ENCODE measurements around the gene WDHD1.
"Not testable (repeated sequence)": the region's sequence is repeated elsewhere in the genome, so short reads cannot be mapped to it uniquely, and the experiment has no call there.

WDHD1 gene, protein sequence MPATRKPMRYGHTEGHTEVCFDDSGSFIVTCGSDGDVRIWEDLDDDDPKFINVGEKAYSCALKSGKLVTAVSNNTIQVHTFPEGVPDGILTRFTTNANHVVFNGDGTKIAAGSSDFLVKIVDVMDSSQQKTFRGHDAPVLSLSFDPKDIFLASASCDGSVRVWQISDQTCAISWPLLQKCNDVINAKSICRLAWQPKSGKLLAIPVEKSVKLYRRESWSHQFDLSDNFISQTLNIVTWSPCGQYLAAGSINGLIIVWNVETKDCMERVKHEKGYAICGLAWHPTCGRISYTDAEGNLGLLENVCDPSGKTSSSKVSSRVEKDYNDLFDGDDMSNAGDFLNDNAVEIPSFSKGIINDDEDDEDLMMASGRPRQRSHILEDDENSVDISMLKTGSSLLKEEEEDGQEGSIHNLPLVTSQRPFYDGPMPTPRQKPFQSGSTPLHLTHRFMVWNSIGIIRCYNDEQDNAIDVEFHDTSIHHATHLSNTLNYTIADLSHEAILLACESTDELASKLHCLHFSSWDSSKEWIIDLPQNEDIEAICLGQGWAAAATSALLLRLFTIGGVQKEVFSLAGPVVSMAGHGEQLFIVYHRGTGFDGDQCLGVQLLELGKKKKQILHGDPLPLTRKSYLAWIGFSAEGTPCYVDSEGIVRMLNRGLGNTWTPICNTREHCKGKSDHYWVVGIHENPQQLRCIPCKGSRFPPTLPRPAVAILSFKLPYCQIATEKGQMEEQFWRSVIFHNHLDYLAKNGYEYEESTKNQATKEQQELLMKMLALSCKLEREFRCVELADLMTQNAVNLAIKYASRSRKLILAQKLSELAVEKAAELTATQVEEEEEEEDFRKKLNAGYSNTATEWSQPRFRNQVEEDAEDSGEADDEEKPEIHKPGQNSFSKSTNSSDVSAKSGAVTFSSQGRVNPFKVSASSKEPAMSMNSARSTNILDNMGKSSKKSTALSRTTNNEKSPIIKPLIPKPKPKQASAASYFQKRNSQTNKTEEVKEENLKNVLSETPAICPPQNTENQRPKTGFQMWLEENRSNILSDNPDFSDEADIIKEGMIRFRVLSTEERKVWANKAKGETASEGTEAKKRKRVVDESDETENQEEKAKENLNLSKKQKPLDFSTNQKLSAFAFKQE

DNA sequence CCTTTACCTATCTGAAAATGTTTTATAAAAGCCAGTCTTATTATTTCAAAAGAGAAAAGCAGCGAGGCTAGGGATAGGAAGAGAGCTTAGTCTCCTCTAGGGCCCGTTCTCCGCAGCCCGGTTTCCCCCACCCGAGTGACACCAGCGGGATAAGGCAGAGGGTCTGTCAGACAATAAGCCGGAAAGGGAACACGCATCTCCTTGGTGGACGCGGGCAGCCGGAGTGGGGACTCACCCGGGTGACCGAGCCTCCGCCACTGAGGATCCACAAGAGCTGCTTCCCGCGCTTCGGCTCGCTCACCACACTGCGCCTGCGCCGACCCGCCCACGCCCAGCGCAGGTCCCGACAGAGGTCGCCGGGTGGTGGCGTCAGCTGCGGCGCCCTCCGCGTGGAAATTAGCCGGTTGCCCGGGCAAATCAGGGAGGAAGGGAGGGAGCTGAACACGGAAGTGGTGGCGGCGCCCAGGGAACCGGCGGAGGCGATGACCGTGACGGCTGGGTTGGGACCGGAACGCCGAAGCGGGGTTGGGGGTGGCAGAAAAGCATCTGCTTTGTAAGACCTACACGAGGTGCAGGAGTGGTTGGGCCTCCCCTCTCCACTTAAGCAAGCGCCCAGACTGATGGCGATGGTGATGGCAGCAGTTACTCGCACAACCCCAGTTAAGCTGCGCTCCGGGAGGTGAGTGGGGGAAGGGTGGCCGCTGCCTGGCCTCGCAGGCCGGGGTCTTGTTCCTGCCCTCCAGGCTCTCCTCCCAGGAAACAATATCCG lies at the start of gene WDHD1, which contains the start of gene SOCS4:
WDHD1 (minus strand) TSS at position 307 of the 769 bp plus-strand sequence. CDS start 312 bp downstream, outside the sequence.
SOCS4 (plus strand) TSS at position 444 of the 769 bp plus-strand sequence. CDS start 15,806 bp downstream, outside the sequence.
- DNase-seq (ENCODE audit: low read depth in 2 of 2): peak; percentile 95 to 97

DNA sequence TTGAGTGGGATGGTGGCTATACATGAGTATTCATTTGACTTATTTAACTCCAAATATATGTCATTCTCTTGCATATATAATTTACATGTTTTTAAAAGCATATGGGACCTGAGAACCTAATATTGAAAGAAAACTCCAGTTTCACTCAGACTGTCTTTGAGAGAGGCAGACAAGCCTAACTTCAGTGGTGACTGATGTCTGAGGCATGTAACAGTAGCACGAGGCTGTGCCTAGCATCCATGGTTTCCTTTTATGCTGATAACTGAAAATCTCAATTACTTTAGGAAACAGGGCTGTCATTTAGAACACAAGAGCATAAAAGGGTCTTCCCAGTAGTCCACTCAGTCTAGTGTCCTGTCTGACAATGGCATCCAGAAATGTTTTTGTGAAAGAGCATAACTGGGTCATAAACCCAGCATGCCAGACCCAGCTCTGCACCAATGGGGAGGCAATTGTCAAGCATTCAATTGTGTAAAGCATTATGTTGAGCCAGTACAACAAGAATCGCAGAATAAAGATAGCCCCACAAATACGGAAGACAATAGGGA lies 48.8 kb upstream of the WDHD1 start:
- no peak for DNase-seq (ENCODE audit: low read depth in 2 of 2)

DNA sequence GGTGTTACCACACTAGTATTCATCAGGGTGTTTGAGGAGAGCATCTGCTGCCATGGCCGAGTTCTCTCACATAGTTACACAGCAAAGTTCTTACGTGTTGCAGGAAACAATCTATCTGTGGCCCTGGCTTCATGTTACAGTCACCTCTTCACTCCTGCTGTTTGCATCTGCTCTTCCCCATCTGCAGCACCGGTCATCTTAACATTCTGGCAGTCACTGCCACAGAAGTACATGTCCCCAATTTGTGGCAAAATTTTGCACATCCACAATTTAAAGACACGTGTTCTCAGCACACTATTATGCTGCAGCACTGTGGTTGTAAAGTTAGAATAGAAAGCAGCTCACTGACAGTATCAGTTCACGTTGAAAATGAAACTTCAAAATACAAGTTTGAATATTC lies 47.8 kb upstream of the WDHD1 start:
- no peak for DNase-seq (ENCODE audit: low read depth in 2 of 2)

DNA sequence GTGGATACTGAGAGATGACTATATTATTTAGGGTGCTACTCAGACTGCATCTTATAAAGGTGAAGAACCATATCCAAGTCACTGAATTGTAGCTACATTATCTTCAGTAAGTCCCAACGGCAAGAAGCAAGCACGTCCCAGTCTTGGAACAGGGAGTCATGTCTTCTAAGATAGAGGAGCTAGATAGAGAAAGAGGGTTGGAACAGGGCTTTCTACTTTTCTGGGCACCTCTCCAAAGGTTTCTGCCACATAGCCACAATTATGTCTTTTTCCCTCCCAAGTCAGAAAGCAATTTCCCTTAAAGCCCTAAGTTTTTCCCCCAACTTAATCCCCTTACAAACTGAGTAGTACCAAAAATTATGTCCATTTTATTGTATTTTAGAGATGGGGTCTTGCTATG lies 47.0 kb upstream of the WDHD1 start:
- no peak for DNase-seq (ENCODE audit: low read depth in 2 of 2)

DNA sequence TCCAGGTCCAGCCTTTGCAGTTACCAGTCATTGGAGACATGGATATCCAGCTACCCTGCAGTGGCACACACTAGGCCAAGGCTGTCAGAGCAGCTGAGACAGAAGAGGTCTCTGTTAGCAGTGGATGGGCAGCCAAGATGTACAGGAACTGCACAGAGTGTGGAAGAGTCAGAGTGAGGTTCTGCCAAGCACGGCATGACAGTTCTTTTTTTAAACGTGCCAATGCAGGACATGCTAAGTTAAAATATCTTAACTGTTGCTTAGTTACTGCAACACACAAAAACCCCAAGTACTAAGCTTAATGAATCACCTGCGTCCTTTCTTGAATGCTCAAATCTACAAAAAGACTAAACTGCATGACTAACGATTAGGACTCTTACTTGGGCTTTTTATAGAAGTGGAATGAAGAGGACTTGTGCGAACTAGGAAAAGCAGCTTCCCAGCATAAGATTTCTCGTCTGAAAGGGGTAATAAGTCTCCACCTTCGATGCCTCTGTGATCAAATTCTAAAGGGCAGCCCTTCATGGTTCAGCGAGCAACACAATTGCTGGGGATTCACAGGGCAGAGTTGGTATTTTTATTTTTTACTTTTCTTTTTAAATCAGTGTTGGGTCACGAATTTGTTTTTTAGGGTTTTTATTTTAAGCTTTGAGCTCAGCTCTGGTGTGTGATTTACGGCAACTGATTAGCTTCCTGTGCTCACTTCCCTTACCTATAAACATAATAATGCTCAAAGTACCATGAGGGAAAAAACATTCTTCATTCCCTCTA lies 45.2 kb upstream of the WDHD1 start:
- no peak for DNase-seq (ENCODE audit: low read depth in 2 of 2)

DNA sequence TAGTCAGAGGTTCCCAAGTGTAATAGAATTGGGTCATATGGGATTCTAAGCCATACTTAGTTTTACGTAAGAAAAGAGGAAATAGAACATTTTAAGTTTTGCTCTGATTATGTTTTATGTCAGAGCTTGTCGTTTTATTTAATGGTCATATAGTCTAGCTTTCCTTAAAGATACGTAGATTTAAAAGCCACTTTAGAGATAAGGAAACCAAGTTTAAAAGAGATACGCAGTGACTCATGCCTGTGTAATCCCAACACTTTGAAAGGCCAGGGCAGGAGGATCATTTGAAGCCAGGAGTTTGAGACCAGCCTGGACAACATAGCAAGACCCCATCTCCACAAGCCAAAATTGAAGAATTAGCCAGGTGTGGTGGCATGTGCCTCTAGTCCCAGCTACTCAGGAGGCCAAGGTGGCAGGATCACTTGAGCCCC lies 44.1 kb upstream of the WDHD1 start:
- no peak for DNase-seq (ENCODE audit: low read depth in 2 of 2)

DNA sequence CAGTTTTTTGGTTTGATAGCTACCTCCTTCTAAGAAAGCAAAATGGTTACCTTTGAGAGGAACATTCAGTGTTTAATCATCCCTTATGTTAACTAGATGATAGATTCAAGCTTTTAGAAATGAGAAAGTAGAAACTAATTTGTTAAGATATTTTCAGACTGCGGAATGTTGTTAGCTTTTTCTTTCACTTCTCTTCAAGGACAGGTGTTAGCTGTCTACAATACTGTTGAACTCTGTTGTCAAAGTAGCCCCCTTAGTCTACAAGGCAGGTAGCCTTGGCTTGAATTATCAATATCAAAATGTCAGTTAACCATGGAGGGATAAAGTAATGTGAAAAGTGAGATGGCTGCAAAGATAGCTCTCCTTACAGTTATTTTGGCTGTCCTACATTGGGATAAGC lies 39.3 kb upstream of the WDHD1 start:
- DNase-seq (ENCODE audit: low read depth in 2 of 2): no peak

DNA sequence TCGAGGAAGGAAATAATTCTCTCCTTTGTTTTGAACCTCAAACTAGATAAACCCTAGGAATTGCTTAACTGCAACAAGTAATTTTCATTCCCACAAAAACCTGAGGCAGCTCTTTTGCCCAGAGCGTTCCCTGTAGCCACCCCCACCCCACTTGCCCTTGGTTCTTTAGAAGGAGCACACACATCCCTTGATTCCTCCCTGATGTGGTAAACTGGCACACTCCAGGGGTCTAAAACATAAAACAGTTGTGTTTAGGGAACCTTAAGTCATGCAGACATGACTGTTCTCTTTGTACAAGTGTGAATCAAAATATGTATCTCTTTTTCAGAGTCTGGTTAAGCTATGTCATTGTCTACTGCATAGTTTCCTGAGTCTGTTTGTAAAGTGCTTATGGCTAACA lies 38.5 kb upstream of the WDHD1 start:
- DNase-seq (ENCODE audit: low read depth in 2 of 2): no peak

DNA sequence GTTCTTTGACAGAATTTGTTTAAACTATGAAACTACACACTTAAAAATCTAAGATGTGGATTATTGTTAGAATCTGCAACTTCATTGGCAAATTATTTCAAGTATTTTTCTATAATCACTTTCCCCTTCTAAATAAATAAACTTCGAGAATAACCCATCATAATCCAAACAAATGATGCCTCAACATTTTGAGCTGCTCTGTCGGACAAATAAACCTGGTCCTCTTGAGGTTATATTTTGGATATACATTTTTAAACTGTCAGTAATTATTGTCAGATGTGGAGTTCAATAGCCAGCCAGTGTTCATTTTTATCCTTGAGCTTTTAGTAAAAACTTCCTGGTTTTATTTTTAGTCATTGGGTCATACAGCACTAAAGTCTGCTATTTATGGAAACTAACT lies 38.0 kb upstream of the WDHD1 start:
- not testable (repeated sequence) for DNase-seq (ENCODE audit: low read depth in 2 of 2)

DNA sequence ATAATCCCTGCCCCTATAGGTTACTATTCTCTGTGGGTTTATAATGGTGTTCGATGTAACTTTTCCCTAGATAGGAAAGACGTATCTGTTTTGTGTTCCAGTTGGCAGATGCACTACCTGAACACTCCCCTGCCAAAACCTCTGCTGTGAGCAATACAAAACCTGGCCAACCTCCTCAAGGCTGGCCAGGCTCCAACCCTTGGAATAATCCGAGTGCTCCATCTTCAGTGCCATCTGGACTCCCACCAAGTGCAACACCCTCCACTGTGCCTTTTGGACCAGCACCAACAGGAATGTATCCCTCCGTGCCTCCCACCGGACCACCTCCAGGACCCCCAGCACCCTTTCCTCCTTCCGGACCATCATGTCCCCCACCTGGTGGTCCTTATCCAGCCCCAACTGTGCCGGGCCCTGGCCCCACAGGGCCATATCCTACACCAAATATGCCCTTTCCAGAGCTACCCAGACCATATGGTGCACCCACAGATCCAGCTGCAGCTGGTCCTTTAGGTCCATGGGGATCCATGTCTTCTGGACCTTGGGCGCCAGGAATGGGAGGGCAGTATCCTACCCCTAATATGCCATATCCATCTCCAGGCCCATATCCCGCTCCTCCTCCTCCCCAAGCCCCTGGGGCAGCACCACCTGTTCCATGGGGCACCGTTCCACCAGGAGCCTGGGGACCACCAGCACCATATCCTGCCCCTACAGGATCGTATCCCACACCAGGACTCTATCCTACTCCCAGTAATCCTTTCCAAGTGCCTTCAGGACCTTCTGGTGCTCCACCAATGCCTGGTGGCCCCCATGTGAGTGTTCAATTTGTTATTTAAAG lies 35.8 kb upstream of the WDHD1 start:
- DNase-seq (ENCODE audit: low read depth in 2 of 2): no peak

DNA sequence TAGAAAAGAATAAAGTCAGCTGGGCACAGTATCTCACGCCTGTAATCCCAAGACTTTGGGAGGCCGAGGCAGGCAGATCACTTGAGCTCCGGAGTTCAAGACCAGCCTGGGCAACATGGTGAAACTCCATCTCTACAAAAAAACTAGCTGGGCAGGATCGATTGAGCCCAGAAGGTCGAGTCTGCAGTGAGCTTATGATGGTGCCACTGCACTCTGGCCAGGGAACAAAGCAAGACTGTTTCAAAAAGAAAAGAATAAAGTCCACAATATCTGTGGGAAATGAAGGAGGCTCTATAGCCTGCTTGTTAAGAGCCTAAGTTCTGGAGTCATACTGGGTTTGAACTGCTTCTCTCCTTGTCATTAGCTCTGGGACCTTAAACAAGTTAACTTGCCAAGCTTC lies 32.4 kb upstream of the WDHD1 start:
- DNase-seq (ENCODE audit: low read depth in 2 of 2): no peak

DNA sequence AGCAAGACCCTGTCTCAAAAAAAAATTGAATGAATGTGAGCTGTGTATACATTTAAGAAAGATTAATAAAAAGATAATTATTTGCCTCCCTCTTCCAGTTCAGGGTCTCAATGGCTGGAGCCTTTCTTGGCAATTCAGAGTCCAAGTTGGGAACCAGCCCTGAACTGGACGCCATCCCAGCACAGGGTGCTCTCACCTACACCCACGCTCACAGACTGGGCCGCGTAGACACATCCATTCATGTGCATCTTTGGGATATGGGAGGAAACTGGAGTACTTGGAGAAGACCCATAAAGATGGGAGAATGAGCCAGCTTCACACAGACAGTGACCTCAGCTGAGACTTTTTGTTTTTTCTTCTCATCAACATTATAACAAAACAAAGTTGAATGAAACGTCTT lies 31.0 kb upstream of the WDHD1 start:
- no peak for DNase-seq (ENCODE audit: low read depth in 2 of 2)

DNA sequence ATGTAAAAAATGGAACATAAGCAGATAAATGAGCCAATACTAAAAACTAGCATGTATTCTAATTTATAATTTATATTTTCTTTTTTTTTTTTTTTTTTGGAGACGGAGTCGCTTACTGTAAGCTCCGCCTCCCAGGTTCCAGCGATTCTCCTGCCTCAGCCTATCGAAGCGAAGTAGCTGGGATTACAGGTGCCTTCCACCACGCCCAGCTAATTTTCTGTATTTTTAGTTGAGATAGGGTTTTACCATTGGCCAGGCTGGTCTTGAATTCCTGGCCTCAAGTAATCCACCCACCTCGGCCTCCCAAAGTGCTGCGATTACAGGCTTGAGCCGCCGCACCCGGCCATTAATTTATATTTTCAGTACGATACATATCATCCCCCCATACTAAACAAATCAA lies 27.2 kb upstream of the WDHD1 start:
- no peak for DNase-seq (ENCODE audit: low read depth in 2 of 2)

DNA sequence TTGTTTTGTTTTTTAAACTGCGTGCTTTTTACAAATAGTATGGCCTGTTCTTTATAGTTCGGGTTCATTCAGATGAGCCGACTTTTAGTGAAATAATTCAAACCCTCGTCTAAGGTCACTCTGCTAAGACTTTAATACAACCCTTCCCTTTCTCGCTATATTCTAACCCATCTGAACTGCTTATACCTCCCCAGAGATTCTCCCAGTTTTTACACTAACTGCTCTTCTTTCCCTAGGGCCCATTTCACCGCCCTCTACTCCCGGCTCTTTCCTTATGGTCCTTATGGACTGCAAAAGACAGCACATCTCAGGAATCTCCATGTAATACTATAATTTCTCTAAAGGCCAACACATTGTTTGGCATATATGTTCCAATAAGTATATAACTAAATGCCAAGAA lies 26.6 kb upstream of the WDHD1 start:
- DNase-seq (ENCODE audit: low read depth in 2 of 2): no peak

DNA sequence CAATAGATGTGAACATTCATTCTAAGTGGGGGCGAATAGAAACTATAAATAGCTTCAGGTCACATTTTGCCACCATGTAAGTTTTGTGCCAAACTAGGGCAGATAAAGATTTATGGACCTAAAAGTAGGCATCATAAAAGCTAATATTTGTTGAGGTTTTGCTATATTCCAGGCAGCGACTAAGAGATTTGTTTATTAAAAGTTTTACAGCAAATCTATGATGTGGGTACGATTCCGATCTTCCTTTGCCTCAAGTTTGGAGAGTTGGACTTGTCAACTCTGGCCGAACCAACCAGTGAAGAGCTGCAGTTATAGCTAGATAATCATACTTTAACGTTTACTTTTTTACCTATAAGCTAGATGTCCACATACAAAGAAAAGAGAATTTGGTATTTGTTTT lies 26.1 kb upstream of the WDHD1 start:
- no peak for DNase-seq (ENCODE audit: low read depth in 2 of 2)

DNA sequence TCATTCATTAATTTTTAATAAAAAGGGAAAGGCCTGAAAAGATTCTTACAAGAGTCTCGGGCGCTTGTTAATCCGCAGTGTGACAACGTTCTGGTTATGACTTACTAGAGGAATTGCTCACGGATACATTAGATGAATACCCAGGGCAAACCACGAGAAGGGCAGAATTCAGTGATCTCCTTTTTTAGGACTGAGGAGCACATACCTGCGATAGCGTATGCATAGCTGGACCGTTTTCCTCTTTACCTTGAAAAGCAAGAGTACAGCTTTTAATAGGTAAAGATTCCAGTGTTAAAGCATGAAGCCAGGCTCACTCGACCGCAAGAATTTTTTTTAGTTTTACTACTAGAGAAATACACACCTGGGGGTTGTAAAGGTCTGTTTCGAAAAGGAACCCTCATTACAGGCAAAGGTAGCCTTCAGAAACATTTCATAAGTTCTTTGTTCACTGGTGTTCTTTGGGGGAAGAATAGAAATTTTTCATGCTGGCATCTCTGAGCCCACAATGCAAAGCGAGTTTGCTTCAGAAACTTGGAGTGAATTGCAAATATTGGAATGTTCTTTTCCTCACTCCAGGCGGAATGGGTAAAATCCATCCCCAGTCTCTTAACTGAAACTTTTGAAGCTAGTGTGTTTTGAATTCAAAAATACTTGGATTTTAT lies 25.5 kb upstream of the WDHD1 start:
- DNase-seq (ENCODE audit: low read depth in 2 of 2): no peak

DNA sequence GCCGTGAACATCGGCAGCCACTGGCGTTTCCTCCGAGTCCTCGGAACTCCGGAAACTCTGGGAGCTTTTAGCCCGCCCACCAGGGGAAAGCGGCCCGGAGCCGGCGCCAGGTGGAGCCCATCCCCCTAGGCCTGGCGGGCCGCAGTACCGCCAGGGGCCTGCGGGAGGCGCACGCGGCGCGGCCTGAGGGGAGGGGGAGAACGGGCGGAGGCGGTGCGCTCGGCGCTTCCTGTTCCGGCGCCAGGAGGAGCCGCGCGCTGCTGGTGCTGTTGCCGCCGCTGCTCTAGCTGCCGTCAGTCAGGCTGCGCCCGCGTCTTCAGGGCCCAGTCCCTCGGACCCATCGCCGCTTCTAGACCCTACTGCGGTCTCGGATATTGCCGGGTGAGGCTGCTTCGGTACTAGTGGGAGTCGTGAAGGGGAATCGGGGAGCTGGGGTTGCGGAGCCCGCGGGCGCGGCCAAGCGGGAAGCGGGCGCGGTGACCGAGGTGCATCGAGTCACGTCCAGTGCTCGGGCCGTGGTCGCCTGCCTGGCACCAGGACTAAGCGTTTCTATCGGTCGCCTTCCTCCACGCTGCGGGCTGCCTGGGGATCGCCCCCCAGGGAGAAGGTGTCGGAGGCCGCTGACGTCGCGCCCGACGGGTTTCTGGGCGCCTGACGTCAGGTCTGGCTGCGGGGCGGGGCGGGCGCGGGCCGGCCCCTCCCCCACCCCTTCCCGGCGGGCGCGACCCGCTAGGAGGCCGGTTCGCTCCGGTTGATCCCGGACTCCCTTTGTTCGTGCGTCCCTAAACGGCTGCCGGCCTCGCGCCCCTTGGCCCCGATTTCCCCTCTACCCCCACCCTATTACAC lies 24.7 kb upstream of the WDHD1 start, which contains the start of gene MAPK1IP1L:
MAPK1IP1L (plus strand) TSS at position 225 of the 846 bp plus-strand sequence. CDS start 10,037 bp downstream, outside the sequence.
- DNase-seq (ENCODE audit: low read depth in 2 of 2): peak; percentile 82 to 86

DNA sequence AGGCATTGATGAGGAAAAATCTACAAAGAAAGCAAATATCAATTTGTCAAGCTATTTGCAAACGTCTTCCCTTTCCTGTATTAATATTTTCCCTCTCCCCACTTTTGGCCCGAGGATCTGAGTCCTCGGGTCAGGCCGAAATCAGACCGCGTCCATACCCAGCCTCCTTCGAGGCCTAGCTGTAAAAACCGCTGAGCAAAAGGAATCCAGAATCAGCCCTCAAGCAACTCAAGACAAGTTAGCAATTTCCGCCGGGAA lies 24.2 kb upstream of the WDHD1 start:
- DNase-seq (ENCODE audit: low read depth in 2 of 2): no peak

All from activated CD4-positive, alpha-beta T cell treated with anti-CD3 and anti-CD28 coated beads for 24 hours (primary cell).